Endothelial cell of umbilical vein (primary cell): Measurements from ENCODE around the gene SPDYE16. TPM values are rescaled to one million over a fixed set of nuclear protein-coding genes. Genes with fewer than 3 reads are reported as not detected.
"Not testable (repeated sequence)": the region's sequence is repeated elsewhere in the genome, so short reads cannot be mapped to it uniquely, and the experiment has no call there.

ENCODE experiments used
- BruUV-seq: library from RNA; stranded (reverse); fragments of 400-500 nt; replicated peaks from 2 replicates; lab custom pipeline; 2021; lab: Mats Ljungman, UMichigan
- CTCF ChIA-PET: fragments of 300-600, 350-600 bp; sonication (Branson Sonifier 250); formaldehyde crosslinking; loops from one replicate; lab custom pipeline; 2021; ENCODE audit warnings: antibody characterized with exemption, inconsistent platforms; lab: Charles Lee
- POLR2A ChIA-PET: fragments of 300-600, 350-600 bp; sonication (Branson Sonifier 250); formaldehyde crosslinking; loops from one replicate; lab custom pipeline; 2021; ENCODE audit warnings: antibody characterized with exemption, inconsistent platforms; lab: Charles Lee
- DNase-seq: peaks from one replicate; pipeline ENCODE4 v3.0.0-alpha.2; 2011; ENCODE audit warnings: low read depth, low spot score
- FAIRE-seq: peaks from 2 replicates; lab custom pipeline; 2011; peaks lifted over from hg19 to GRCh38; lab: Jason Lieb, UNC
- H2AFZ ChIP-seq: 2 replicates; pipeline ENCODE4 v1.6.0; 2012; ENCODE audit warnings: low read depth, low read length, control low read depth, inconsistent platforms
- H3K27ac ChIP-seq: 2 replicates; pipeline ENCODE4 v1.5.1; 2011; ENCODE audit warnings: low read depth, mild to moderate bottlenecking, control low read depth, low read length, moderate library complexity; ENCODE audit not compliant: insufficient read depth
- H3K27me3 ChIP-seq, 2 experiments: 2 replicates each; pipeline versions ENCODE4 v1.6.0 to v1.6.1; 2011; ENCODE audit warnings: low read length in 2 of 2, mixed read lengths in 1 of 2; ENCODE audit not compliant: control insufficient read depth in 2 of 2, insufficient read depth in 2 of 2
- H3K36me3 ChIP-seq, 2 experiments: 2 replicates in 1 of 2; 3 replicates in 1 of 2; pipeline ENCODE4 v1.5.1; 2011; ENCODE audit warnings: low read length in 2 of 2, mild to moderate bottlenecking in 1 of 2, moderate library complexity in 1 of 2; ENCODE audit not compliant: control insufficient read depth in 2 of 2, insufficient read depth in 2 of 2; ENCODE audit errors: extremely low read depth in 1 of 2
- H3K4me1 ChIP-seq: 3 replicates; pipeline ENCODE4 v1.5.1; 2011; ENCODE audit warnings: mild to moderate bottlenecking, low read length; ENCODE audit not compliant: control insufficient read depth, insufficient read depth; ENCODE audit errors: extremely low read depth
- H3K4me2 ChIP-seq: 2 replicates; pipeline ENCODE4 v1.6.1; 2011; ENCODE audit warnings: low read length, control low read depth, mixed read lengths; ENCODE audit not compliant: insufficient read depth
- H3K4me3 ChIP-seq, 3 experiments: fragments of 200-600 bp in 1 of 3; sonication (generic), shearing (Covaris generic) in 1 of 3; replicated peaks in 1 of 3; 2 replicates each; pipeline ENCODE4 v1.5.1; 2011 to 2016; ENCODE audit warnings: control low read depth in 3 of 3, low read length in 3 of 3, mild to moderate bottlenecking in 2 of 3, inconsistent platforms in 1 of 3, low read depth in 1 of 3, moderate library complexity in 1 of 3; ENCODE audit not compliant: insufficient read depth in 1 of 3
- H3K79me2 ChIP-seq: 2 replicates; pipeline ENCODE4 v1.6.0; 2012; ENCODE audit warnings: low read length, inconsistent platforms; ENCODE audit not compliant: control insufficient read depth, insufficient read depth
- H3K9ac ChIP-seq: replicated peaks from 2 replicates; pipeline ENCODE3; 2011; ENCODE audit warnings: low read length, control low read depth; ENCODE audit not compliant: insufficient read depth; ENCODE audit errors: extremely low read depth
- H3K9me1 ChIP-seq: replicated peaks from 3 replicates; pipeline ENCODE4 v1.6.0; 2011; ENCODE audit warnings: mild to moderate bottlenecking, low read length; ENCODE audit not compliant: control insufficient read depth, insufficient read depth; ENCODE audit errors: extremely low read depth
- H3K9me3 ChIP-seq: replicated peaks from 2 replicates; pipeline ENCODE4 v1.5.1; 2012; ENCODE audit warnings: low read length, inconsistent platforms; ENCODE audit not compliant: control insufficient read depth, insufficient read depth
- H4K20me1 ChIP-seq: replicated peaks from 2 replicates; pipeline ENCODE3; 2011; ENCODE audit warnings: mild to moderate bottlenecking, low read length; ENCODE audit not compliant: control insufficient read depth, insufficient read depth; ENCODE audit errors: extremely low read depth
- dilution Hi-C: fragments of 300-500 bp; cut with MboI; formaldehyde crosslinking; loops from one replicate; pipeline ENCODE4 v1.15.0; 2019; ENCODE audit warnings: low sequenced_read_pairs; ENCODE audit not compliant: extremely low pct_ligation_motif_present
- intact Hi-C: fragments of 100-400 bp; cut with micrococcal nuclease; formaldehyde crosslinking; loops from one replicate; pipeline ENCODE4 v1.10.0; 2022
- polyA plus RNA-seq, 4 experiments: library from polyadenylated mRNA; depleted of rRNA in 3 of 4; stranded (reverse) in 3 of 4; unstranded in 1 of 4; fragments of >200 nt; gene quantifications; 2 replicates each; pipeline versions ENCODE4 v1.2.1 to v1.2.3, GENCODE V29; 2011 to 2012; ENCODE audit warnings: missing spikeins in 1 of 4
- total RNA-seq: library from RNA; stranded (reverse); gene quantifications from 2 replicates; pipeline ENCODE4 v1.2.3, GENCODE V29; 2021

Gene SPDYE16
- total and polyA plus RNA-seq, 2 donors (not counting 3 experiments of a cell fraction or from before 2014, with no cell fraction given) = 0.03 to 0.22 TPM

- H2AFZ ChIP-seq, dilution Hi-C loops, H3K9ac ChIP-seq, H3K4me3 ChIP-seq, H3K9me1 ChIP-seq, CTCF ChIA-PET, H3K79me2 ChIP-seq, H3K9me3 ChIP-seq, FAIRE-seq, H3K4me1 ChIP-seq, H3K27me3 ChIP-seq, BruUV-seq, H3K4me2 ChIP-seq, H4K20me1 ChIP-seq, intact Hi-C loops, H3K27ac ChIP-seq, DNase-seq, H3K36me3 ChIP-seq, POLR2A ChIA-PET: not testable (repeated sequence)
Observed at GRCh38 chr7:76492139-76492538, 51.0 kb downstream of the SPDYE16 start.

GRCh38 chr7:76487969-76488368, 55.1 kb downstream of the SPDYE16 start:
- H3K9me3 ChIP-seq, BruUV-seq, H3K27me3 ChIP-seq, H3K4me3 ChIP-seq, H2AFZ ChIP-seq, CTCF ChIA-PET, H4K20me1 ChIP-seq, H3K9me1 ChIP-seq, DNase-seq, H3K79me2 ChIP-seq, POLR2A ChIA-PET, dilution Hi-C loops, H3K9ac ChIP-seq, FAIRE-seq, H3K27ac ChIP-seq, H3K4me1 ChIP-seq, intact Hi-C loops, H3K36me3 ChIP-seq, H3K4me2 ChIP-seq: not testable (repeated sequence)

GRCh38 chr7:76486618-76487017, 56.5 kb downstream of the SPDYE16 start:
- BruUV-seq, H2AFZ ChIP-seq, H3K36me3 ChIP-seq, H3K9me3 ChIP-seq, CTCF ChIA-PET, intact Hi-C loops, H3K4me3 ChIP-seq, H3K4me1 ChIP-seq, H3K79me2 ChIP-seq, POLR2A ChIA-PET, dilution Hi-C loops, H3K9ac ChIP-seq, H3K9me1 ChIP-seq, H3K4me2 ChIP-seq, DNase-seq, H4K20me1 ChIP-seq, H3K27me3 ChIP-seq, H3K27ac ChIP-seq: not testable (repeated sequence)
- peak; percentile 56 for FAIRE-seq

- H3K27me3 ChIP-seq, H4K20me1 ChIP-seq, H3K36me3 ChIP-seq, intact Hi-C loops, H3K27ac ChIP-seq, BruUV-seq, POLR2A ChIA-PET, H3K9ac ChIP-seq, DNase-seq, H3K9me3 ChIP-seq, H3K9me1 ChIP-seq, dilution Hi-C loops, H3K79me2 ChIP-seq, CTCF ChIA-PET, H3K4me2 ChIP-seq, H2AFZ ChIP-seq, H3K4me3 ChIP-seq, H3K4me1 ChIP-seq, FAIRE-seq: not testable (repeated sequence)
Observed at GRCh38 chr7:76485822-76486610, 57.1 kb downstream of the SPDYE16 start.
